GM19395 (cell line): Measurements from ENCODE around the gene KCNA10.

Experiments used
- ATAC-seq: cut with Tn5 transposase; IDR thresholded peaks from one replicate; pipeline ENCODE4 v1.9.1; 2021; ENCODE audit warnings: mild to moderate bottlenecking, moderate library complexity; ENCODE audit not compliant: unreplicated experiment

The KCNA10 gene

GRCh38 chr1:110519125-110519810, at the start of gene KCNA10:
Gene KCNA10, minus strand, starts transcription at chr1:110519175. Its CDS starts 388 bp downstream, at chr1:110518787.
- no peak for ATAC-seq

- ATAC-seq = no peak
Measured at GRCh38 chr1:110566836-110567235, 47.9 kb upstream of the KCNA10 start.

- no peak for ATAC-seq
Measured at GRCh38 chr1:110565565-110565964, 46.6 kb upstream of the KCNA10 start.

GRCh38 chr1:110563089-110563488, 44.1 kb upstream of the KCNA10 start:
- ATAC-seq = no peak

GRCh38 chr1:110561596-110561995, 42.6 kb upstream of the KCNA10 start:
- ATAC-seq = no peak

- ATAC-seq = no peak
Measured at GRCh38 chr1:110559157-110559556, 40.2 kb upstream of the KCNA10 start.

GRCh38 chr1:110557481-110557880, 38.5 kb upstream of the KCNA10 start:
- no peak for ATAC-seq

GRCh38 chr1:110556471-110556807, 37.5 kb upstream of the KCNA10 start:
- ATAC-seq = no peak

GRCh38 chr1:110555807-110556470, 37.0 kb upstream of the KCNA10 start:
- ATAC-seq = no peak

GRCh38 chr1:110554871-110555801, 36.2 kb upstream of the KCNA10 start:
- no peak for ATAC-seq

GRCh38 chr1:110551278-110551809, 32.4 kb upstream of the KCNA10 start:
- no peak for ATAC-seq

GRCh38 chr1:110549831-110550230, 30.9 kb upstream of the KCNA10 start:
- ATAC-seq = no peak

- no peak for ATAC-seq
Measured at GRCh38 chr1:110548381-110548780, 29.4 kb upstream of the KCNA10 start.

GRCh38 chr1:110547017-110547416, 28.0 kb upstream of the KCNA10 start:
- no peak for ATAC-seq

GRCh38 chr1:110545492-110545891, 26.5 kb upstream of the KCNA10 start:
- no peak for ATAC-seq

GRCh38 chr1:110544753-110545152, 25.8 kb upstream of the KCNA10 start:
- no peak for ATAC-seq

GRCh38 chr1:110542725-110543124, 23.8 kb upstream of the KCNA10 start:
- ATAC-seq = no peak

- ATAC-seq = no peak
Measured at GRCh38 chr1:110541906-110542395, 23.0 kb upstream of the KCNA10 start.

GRCh38 chr1:110540891-110541685, 22.1 kb upstream of the KCNA10 start:
- ATAC-seq = no peak

- no peak for ATAC-seq
Measured at GRCh38 chr1:110538921-110539320, 19.9 kb upstream of the KCNA10 start.
